ENCODE data around the gene SYNPR.
A peak's percentile ranks its signal among the peaks of the same experiment; 100 is the strongest.

The SYNPR gene

GRCh38 chr3:63308072-63308471 lies 30.0 kb downstream of the SYNPR start:
- DNase-seq, result no peak

- DNase-seq, result no peak
These were observed 31.7 kb downstream of the SYNPR start for GRCh38 chr3:63309768-63310167.

GRCh38 chr3:63323766-63324165 lies 45.7 kb downstream of the SYNPR start:
- DNase-seq, result no peak

- DNase-seq, result no peak
These were observed 46.5 kb downstream of the SYNPR start for GRCh38 chr3:63324621-63325020.

GRCh38 chr3:63325386-63325785 lies 47.3 kb downstream of the SYNPR start:
- DNase-seq, result no peak

- no peak for DNase-seq
These were observed 50.3 kb downstream of the SYNPR start for GRCh38 chr3:63328365-63328764.

GRCh38 chr3:63331520-63331919 lies 53.4 kb downstream of the SYNPR start:
- no peak for DNase-seq

- no peak for DNase-seq
These were observed 55.7 kb downstream of the SYNPR start for GRCh38 chr3:63333815-63334214.

- no peak for DNase-seq
These were observed 60.2 kb downstream of the SYNPR start for GRCh38 chr3:63338351-63338750.

- peak in 1 of 2 donors; percentile 1 for DNase-seq
These were observed 65.6 kb downstream of the SYNPR start for GRCh38 chr3:63343674-63344073.

GRCh38 chr3:63344661-63345060 lies 66.6 kb downstream of the SYNPR start:
- DNase-seq, result no peak

GRCh38 chr3:63349583-63350573 lies 71.8 kb downstream of the SYNPR start:
- no peak for DNase-seq

- DNase-seq, result no peak
These were observed 73.3 kb downstream of the SYNPR start for GRCh38 chr3:63351159-63352007.

- DNase-seq, result no peak
These were observed 73.8 kb downstream of the SYNPR start for GRCh38 chr3:63352008-63352279.

GRCh38 chr3:63353383-63353782 lies 75.3 kb downstream of the SYNPR start:
- DNase-seq, result no peak

- DNase-seq, result no peak
These were observed 76.1 kb downstream of the SYNPR start for GRCh38 chr3:63354160-63354559.

GRCh38 chr3:63355809-63356208 lies 77.7 kb downstream of the SYNPR start:
- DNase-seq, result no peak

GRCh38 chr3:63364495-63364894 lies 86.4 kb downstream of the SYNPR start:
- no peak for DNase-seq

- no peak for DNase-seq
These were observed 86.8 kb downstream of the SYNPR start for GRCh38 chr3:63364910-63365309.

- no peak for DNase-seq
These were observed 87.6 kb downstream of the SYNPR start for GRCh38 chr3:63365671-63366070.

GRCh38 chr3:63370094-63370493 lies 92.0 kb downstream of the SYNPR start:
- no peak for DNase-seq

GRCh38 chr3:63383040-63383439 lies 104.9 kb downstream of the SYNPR start:
- DNase-seq, result no peak

GRCh38 chr3:63384382-63384781 lies 106.3 kb downstream of the SYNPR start:
- DNase-seq, result no peak

- no peak for DNase-seq
These were observed 107.5 kb downstream of the SYNPR start for GRCh38 chr3:63385629-63386028.

Measured in activated CD4-positive, alpha-beta T cell treated with anti-CD3 and anti-CD28 coated beads for 4 hours (primary cell).